Activated T-helper 17 cell treated with anti-CD3 and anti-CD28 coated beads, Interleukin-2, amount 50 U/mL, for 72 hours (primary cell): Measurements from ENCODE around the gene NAPEPLD. TPM values are rescaled to one million over a fixed set of nuclear protein-coding genes. Genes with fewer than 3 reads are reported as not detected.

Experiments
- ATAC-seq: fragments of 150-1000 bp; cut with Tn5 transposase; replicated peaks from 2 replicates; pipeline ENCODE4 v1.10.0; 2021; ENCODE audit warnings: mild to moderate bottlenecking, moderate library complexity
- H3K27ac Mint-ChIP-seq: one replicate; pipeline ENCODE4 v1.8.0; 2022; ENCODE audit warnings: mixed read lengths
- H3K27me3 Mint-ChIP-seq: one replicate; pipeline ENCODE4 v1.8.0; 2022; ENCODE audit warnings: mixed read lengths
- H3K36me3 Mint-ChIP-seq: one replicate; pipeline ENCODE4 v1.8.0; 2022; ENCODE audit warnings: low read depth, mild to moderate bottlenecking, mixed read lengths
- H3K4me1 Mint-ChIP-seq: one replicate; pipeline ENCODE4 v1.8.0; 2022; ENCODE audit warnings: mixed read lengths
- H3K4me3 Mint-ChIP-seq: one replicate; pipeline ENCODE4 v1.8.0; 2022; ENCODE audit warnings: mild to moderate bottlenecking, mixed read lengths
- H3K9me3 Mint-ChIP-seq: one replicate; pipeline ENCODE4 v1.8.0; 2022; ENCODE audit warnings: mixed read lengths
- total RNA-seq, 2 donors: library from RNA; stranded (reverse); gene quantifications; one replicate each; pipeline ENCODE4 v1.2.3, GENCODE V29; 2022

NAPEPLD gene
- total RNA-seq, 2 donors from 2014 or later = 9.4 to 11.0 TPM

- Mint-ChIP-seq H3K9me3 (no peaks in the 10 kb centered on the region), H3K4me1 (peaks cover 4% of the 10 kb centered on the region), H3K27me3 (no peaks in the 10 kb centered on the region), H3K36me3 (peaks cover 27% of the 10 kb centered on the region), H3K27ac (no peak overlapping the region), H3K4me3 (no peak overlapping the region)
- ATAC-seq = no peak
Measured at GRCh38 chr7:103130901-103131624, 17.8 kb downstream of the NAPEPLD start.

GRCh38 chr7:103129702-103130549 is 19.0 kb downstream of the NAPEPLD start:
- peaks cover 4% of the 10 kb centered on the region for H3K4me1 Mint-ChIP-seq
- H3K4me3 Mint-ChIP-seq = no peak overlapping the region
- no peaks in the 10 kb centered on the region for H3K9me3 Mint-ChIP-seq
- peaks cover 30% of the 10 kb centered on the region for H3K36me3 Mint-ChIP-seq
- no peaks in the 10 kb centered on the region for H3K27me3 Mint-ChIP-seq
- no peak for ATAC-seq
- no peak overlapping the region for H3K27ac Mint-ChIP-seq

GRCh38 chr7:103127006-103127405 is 21.9 kb downstream of the NAPEPLD start:
- H3K27me3 Mint-ChIP-seq = no peaks in the 10 kb centered on the region
- H3K27ac Mint-ChIP-seq = no peak overlapping the region
- no peak overlapping the region for H3K4me3 Mint-ChIP-seq
- peaks cover 49% of the 10 kb centered on the region for H3K36me3 Mint-ChIP-seq
- no peaks in the 10 kb centered on the region for H3K9me3 Mint-ChIP-seq
- no peak for ATAC-seq
- peaks cover under 1% of the 10 kb centered on the region for H3K4me1 Mint-ChIP-seq

GRCh38 chr7:103124429-103124979 is 24.4 kb downstream of the NAPEPLD start:
- H3K9me3 Mint-ChIP-seq = no peaks in the 10 kb centered on the region
- no peak overlapping the region for H3K4me3 Mint-ChIP-seq
- H3K4me1 Mint-ChIP-seq = no peaks in the 10 kb centered on the region
- ATAC-seq = no peak
- peaks cover 73% of the 10 kb centered on the region for H3K36me3 Mint-ChIP-seq
- H3K27me3 Mint-ChIP-seq = no peaks in the 10 kb centered on the region
- H3K27ac Mint-ChIP-seq = no peak overlapping the region

- H3K36me3 Mint-ChIP-seq = peaks cover 73% of the 10 kb centered on the region
- H3K27me3 Mint-ChIP-seq = no peaks in the 10 kb centered on the region
- H3K4me1 Mint-ChIP-seq = no peaks in the 10 kb centered on the region
Measured at GRCh38 chr7:103123529-103123928, 25.4 kb downstream of the NAPEPLD start.

GRCh38 chr7:103121641-103122040 is 27.3 kb downstream of the NAPEPLD start:
- no peak for ATAC-seq
- Mint-ChIP-seq H3K9me3 (no peaks in the 10 kb centered on the region), H3K27me3 (no peaks in the 10 kb centered on the region), H3K27ac (no peak overlapping the region), H3K4me1 (no peaks in the 10 kb centered on the region), H3K4me3 (no peak overlapping the region), H3K36me3 (peaks cover 54% of the 10 kb centered on the region)

More at GRCh38 chr7:103123529-103123928, 25.4 kb downstream of the NAPEPLD start:
- no peak overlapping the region for H3K27ac Mint-ChIP-seq
- H3K4me3 Mint-ChIP-seq = no peak overlapping the region
- ATAC-seq = no peak
- no peaks in the 10 kb centered on the region for H3K9me3 Mint-ChIP-seq

GRCh38 chr7:103120362-103120761 is 28.5 kb downstream of the NAPEPLD start:
- H3K27ac Mint-ChIP-seq = no peak overlapping the region
- H3K4me1 Mint-ChIP-seq = no peaks in the 10 kb centered on the region
- no peaks in the 10 kb centered on the region for H3K27me3 Mint-ChIP-seq
- H3K4me3 Mint-ChIP-seq = no peak overlapping the region
- no peak for ATAC-seq
- peaks cover 54% of the 10 kb centered on the region for H3K36me3 Mint-ChIP-seq
- H3K9me3 Mint-ChIP-seq = no peaks in the 10 kb centered on the region

DNA sequence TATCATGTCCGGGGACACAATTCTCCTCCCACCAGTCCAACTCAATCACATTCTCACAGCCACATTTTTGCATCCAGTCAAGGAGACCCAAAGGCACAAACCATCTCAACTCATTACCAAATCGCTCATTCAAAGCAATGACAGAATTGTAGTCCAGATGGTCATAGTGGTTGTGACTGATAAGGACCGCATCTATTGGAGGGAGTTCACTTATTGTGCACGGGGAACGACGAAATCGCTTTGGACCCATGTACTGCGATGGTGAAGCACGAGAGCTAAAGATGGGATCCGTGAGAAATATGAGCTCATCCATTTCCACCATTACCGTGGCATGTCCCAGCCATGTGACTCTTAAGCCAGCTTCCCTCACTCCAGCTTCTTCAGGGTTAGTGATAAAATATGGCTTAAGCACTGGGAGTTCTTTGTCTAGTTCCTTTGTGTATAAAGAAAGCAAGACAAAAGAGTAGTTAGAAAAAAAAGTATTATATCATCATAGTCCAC is 29.1 kb downstream of the NAPEPLD start:
- Mint-ChIP-seq H3K27me3 (no peaks in the 10 kb centered on the region), H3K36me3 (peaks cover 59% of the 10 kb centered on the region), H3K4me3 (no peak overlapping the region), H3K4me1 (no peaks in the 10 kb centered on the region), H3K9me3 (no peaks in the 10 kb centered on the region), H3K27ac (no peak overlapping the region)
- ATAC-seq = no peak

DNA sequence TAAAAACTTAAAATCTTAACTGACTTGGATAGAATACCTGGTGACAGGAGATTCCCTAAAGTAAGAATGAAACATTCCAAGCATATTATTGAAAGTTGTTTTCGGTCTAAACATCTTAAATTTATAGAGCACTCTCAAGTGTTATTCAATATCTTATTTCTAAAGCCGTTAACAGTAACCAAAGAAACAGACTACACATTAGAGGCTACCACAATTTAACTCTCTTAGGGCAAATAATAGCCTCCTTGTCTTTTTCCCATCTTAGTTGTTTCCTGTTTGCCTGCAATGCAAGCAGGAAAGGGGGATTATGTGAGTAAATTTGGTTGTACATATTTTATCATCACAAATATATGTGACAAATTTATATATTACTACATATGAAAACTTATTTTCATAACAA is 31.4 kb downstream of the NAPEPLD start:
- no peak overlapping the region for H3K4me3 Mint-ChIP-seq

DNA sequence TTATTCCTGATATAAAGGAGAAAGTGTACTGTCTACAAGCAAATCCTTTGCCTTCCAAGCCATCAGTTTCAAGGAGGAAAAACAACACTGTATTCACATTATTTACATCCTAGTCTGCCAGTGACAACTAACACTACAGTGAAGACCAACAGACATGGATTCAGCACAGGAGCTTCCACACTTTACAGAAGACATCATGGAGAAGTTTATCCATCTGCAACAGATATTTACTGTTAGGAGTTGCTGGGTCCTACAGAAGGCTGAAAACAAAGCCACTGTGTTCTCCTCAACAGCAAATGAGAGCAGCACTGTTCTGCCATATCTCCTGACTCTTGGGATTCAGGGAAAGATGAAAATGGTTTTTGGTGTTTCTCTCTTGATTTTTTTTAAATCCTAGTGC is 31.9 kb downstream of the NAPEPLD start:
- H3K27me3 Mint-ChIP-seq = no peaks in the 10 kb centered on the region
- peaks cover 65% of the 10 kb centered on the region for H3K36me3 Mint-ChIP-seq
- H3K4me3 Mint-ChIP-seq = no peak overlapping the region
- H3K4me1 Mint-ChIP-seq = no peaks in the 10 kb centered on the region
- no peak for ATAC-seq
- no peaks in the 10 kb centered on the region for H3K9me3 Mint-ChIP-seq
- no peak overlapping the region for H3K27ac Mint-ChIP-seq

More for the DNA sequence above, 31.4 kb downstream of the NAPEPLD start:
- no peak overlapping the region for H3K27ac Mint-ChIP-seq
- ATAC-seq = no peak
- H3K36me3 Mint-ChIP-seq = peaks cover 65% of the 10 kb centered on the region
- H3K4me1 Mint-ChIP-seq = no peaks in the 10 kb centered on the region
- H3K9me3 Mint-ChIP-seq = no peaks in the 10 kb centered on the region
- no peaks in the 10 kb centered on the region for H3K27me3 Mint-ChIP-seq

GRCh38 chr7:103116511-103116910 is 32.4 kb downstream of the NAPEPLD start:
- Mint-ChIP-seq H3K9me3 (no peaks in the 10 kb centered on the region), H3K27me3 (no peaks in the 10 kb centered on the region), H3K4me1 (no peaks in the 10 kb centered on the region), H3K4me3 (no peak overlapping the region), H3K36me3 (peaks cover 65% of the 10 kb centered on the region), H3K27ac (no peak overlapping the region)
- no peak for ATAC-seq

GRCh38 chr7:103115771-103116170 is 33.1 kb downstream of the NAPEPLD start:
- Mint-ChIP-seq H3K27ac (no peak overlapping the region), H3K9me3 (peaks cover under 1% of the 10 kb centered on the region), H3K4me3 (no peak overlapping the region), H3K27me3 (no peaks in the 10 kb centered on the region), H3K4me1 (no peaks in the 10 kb centered on the region), H3K36me3 (peaks cover 66% of the 10 kb centered on the region)
- ATAC-seq = no peak

- no peaks in the 10 kb centered on the region for H3K27me3 Mint-ChIP-seq
- H3K36me3 Mint-ChIP-seq = peaks cover 66% of the 10 kb centered on the region
- H3K27ac Mint-ChIP-seq = no peak overlapping the region
- H3K4me3 Mint-ChIP-seq = no peak overlapping the region
- ATAC-seq = no peak
- peaks cover under 1% of the 10 kb centered on the region for H3K4me1 Mint-ChIP-seq
- peaks cover 5% of the 10 kb centered on the region for H3K9me3 Mint-ChIP-seq
Measured at GRCh38 chr7:103114576-103115008, 34.3 kb downstream of the NAPEPLD start.

- no peak overlapping the region for H3K27ac Mint-ChIP-seq
Measured at GRCh38 chr7:103113164-103113563, 35.7 kb downstream of the NAPEPLD start.

More at GRCh38 chr7:103113164-103113563, 35.7 kb downstream of the NAPEPLD start:
- peaks cover 74% of the 10 kb centered on the region for H3K36me3 Mint-ChIP-seq
- peaks cover 9% of the 10 kb centered on the region for H3K9me3 Mint-ChIP-seq
- H3K4me3 Mint-ChIP-seq = no peak overlapping the region
- H3K4me1 Mint-ChIP-seq = peaks cover 8% of the 10 kb centered on the region
- ATAC-seq = no peak
- H3K27me3 Mint-ChIP-seq = no peaks in the 10 kb centered on the region
